Right lobe of liver (tissue), 6 donors: ENCODE data around the gene PLA2G3. TPM values are rescaled to one million over a fixed set of nuclear protein-coding genes. Genes with fewer than 3 reads are reported as not detected.

Experiments used
- ATAC-seq, 4 donors: fragments of 200-7000 bp; cut with Tn5 transposase; one replicate each; pipeline ENCODE4 v1.9.1; 2020; ENCODE audit warnings: mild to moderate bottlenecking in 4 of 4, moderate library complexity in 4 of 4
- DNase-seq, 3 donors: peaks; one replicate each; pipeline ENCODE4 v3.0.0-alpha.2; 2020
- H3K27ac ChIP-seq, 3 donors: fragments of 200-600 bp; one replicate each; pipeline ENCODE4 v1.8.0; 2022
- H3K27me3 ChIP-seq, 2 donors: fragments of 200-600 bp; one replicate each; pipeline ENCODE4 v1.8.0; 2022
- H3K36me3 ChIP-seq, 4 donors: fragments of 200-600 bp; sonication (generic) in 1 of 4; one replicate each; pipeline versions ENCODE4 v1.5.1 to v1.8.0; 2017 to 2022; ENCODE audit warnings: control low read depth in 1 of 4
- H3K4me1 ChIP-seq, 4 donors: fragments of 200-600 bp; sonication (generic) in 1 of 4; one replicate each; pipeline versions ENCODE4 v1.5.1 to v1.8.0; 2017 to 2022; ENCODE audit warnings: control low read depth in 1 of 4
- H3K4me3 ChIP-seq, 3 donors: fragments of 200-600 bp; one replicate each; pipeline ENCODE4 v1.8.0; 2022
- H3K9me3 ChIP-seq, 4 donors: fragments of 200-600 bp; sonication (generic) in 1 of 4; one replicate each; pipeline versions ENCODE4 v1.5.1 to v1.8.0; 2017 to 2022; ENCODE audit warnings: control low read depth in 1 of 4
- CTCF ChIP-seq, 4 donors: fragments of 200-600 bp in 3 of 4; fragments of 450-650 bp in 1 of 4; IDR thresholded peaks; one replicate each; pipeline versions ENCODE4 v1.5.1 to v1.8.0; 2016 to 2022; ENCODE audit warnings: antibody characterized with exemption in 4 of 4, mild to moderate bottlenecking in 2 of 4
- POLR2A ChIP-seq: fragments of 450-650 bp; IDR thresholded peaks from one replicate; pipeline ENCODE4 v1.6.1; 2017; ENCODE audit warnings: antibody characterized with exemption, mild to moderate bottlenecking
- WGBS: methylation state at CpG from one replicate; pipeline ENCODE4 v1.1.6; 2018; ENCODE audit warnings: low coverage, low lambda C conversion rate; ENCODE audit not compliant: insufficient coverage; ENCODE audit errors: missing lambda C conversion rate; 5-methylcytosine and 5-hydroxymethylcytosine counted together
- intact Hi-C, 2 donors: fragments of 100-400 bp; cut with DNase I; formaldehyde crosslinking; loops; one replicate each; pipeline versions ENCODE4 v1.11.2 to v1.14.1; 2022
- total RNA-seq, 6 experiments: library from RNA; depleted of rRNA in 2 of 6; stranded (reverse); fragments of >200 nt in 2 of 6; fragmentation: NEBNext Ultra II Directional in 3 of 6; extraction: Animal tissue kit (Norgen Biotek cat#: 25700) in 3 of 6; gene quantifications; one replicate each; pipeline versions ENCODE4 v1.1.0 to v1.2.4, GENCODE V29; 2016 to 2023
- donor health status: DM: no; HTN: yes; CAD: no.
- donor health status: DM: no; HTN: no; CAD: no.
- donor health status: DM: no; HTN: no; CAD: no.
- donor health status: DM: no; HTN: yes; CAD: no.
- donor health status: DM: no; HTN: yes; CAD: no.

The PLA2G3 gene
- total RNA-seq, 6 experiments from 2014 or later, result not detected

DNA sequence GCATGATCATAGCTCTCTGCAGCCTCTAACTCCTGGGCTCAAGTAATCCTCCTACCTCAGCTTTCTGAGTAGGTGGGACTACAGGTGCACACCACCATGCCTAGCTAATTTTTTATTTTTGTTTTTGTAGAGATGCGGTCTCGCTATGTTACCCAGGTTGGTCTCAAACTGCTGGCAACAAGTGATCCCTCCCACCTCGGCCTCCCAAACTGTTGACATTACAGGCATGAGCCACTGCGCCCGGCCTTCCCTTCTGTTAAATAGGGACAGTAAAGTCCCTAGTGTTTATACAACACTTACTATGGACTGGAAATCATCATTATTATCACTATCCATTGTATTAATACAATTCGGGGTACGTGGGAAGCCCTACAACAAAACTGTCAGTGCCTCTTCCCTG, 45.6 kb downstream of the PLA2G3 start:
- Histone ChIP-seq H3K27me3 (no peaks in the 10 kb centered on the region), H3K9me3 (no peaks in the 10 kb centered on the region), H3K4me3 (no peak overlapping the region), H3K4me1 (no peaks in the 10 kb centered on the region), H3K27ac (no peak overlapping the region), H3K36me3 (peaks cover 0 to 8% (median 0%) of the 10 kb centered on the region in 4 donors)
- TF ChIP-seq CTCF (IDR thresholded peaks at IDR 0.05), result no peak
- TF ChIP-seq POLR2A, result no peak
- WGBS, result 93% methylated on average over 5 of the region's 7 CpGs
- DNase-seq, result no peak
- intact Hi-C loops, result loop anchor here (10.0 kb wide), 2 partner anchors 50 to 140 kb away; partner anchors contain the start of gene PLA2G3 (in 1 of the 2)
- ATAC-seq, result no peak

GRCh38 chr22:31094021-31094551, 46.2 kb downstream of the PLA2G3 start:
- H3K27ac ChIP-seq, result no peak overlapping the region
- no peak overlapping the region for H3K4me3 ChIP-seq
- H3K4me1 ChIP-seq, result no peaks in the 10 kb centered on the region
- ATAC-seq (no peak), DNase-seq (no peak)
- H3K9me3 ChIP-seq, result no peaks in the 10 kb centered on the region
- H3K36me3 ChIP-seq, result peaks cover 0 to 8% (median 0%) of the 10 kb centered on the region in 4 donors
- intact Hi-C loops, result loop anchor here (10.0 kb wide), 2 partner anchors 51 to 141 kb away; partner anchors contain the start of gene PLA2G3 (in 1 of the 2)
- no peaks in the 10 kb centered on the region for H3K27me3 ChIP-seq
- no CpG with 5 or more reads among the region's 5 CpGs for WGBS
- TF ChIP-seq CTCF (IDR thresholded peaks at IDR 0.05), result no peak
- TF ChIP-seq POLR2A, result no peak

DNA sequence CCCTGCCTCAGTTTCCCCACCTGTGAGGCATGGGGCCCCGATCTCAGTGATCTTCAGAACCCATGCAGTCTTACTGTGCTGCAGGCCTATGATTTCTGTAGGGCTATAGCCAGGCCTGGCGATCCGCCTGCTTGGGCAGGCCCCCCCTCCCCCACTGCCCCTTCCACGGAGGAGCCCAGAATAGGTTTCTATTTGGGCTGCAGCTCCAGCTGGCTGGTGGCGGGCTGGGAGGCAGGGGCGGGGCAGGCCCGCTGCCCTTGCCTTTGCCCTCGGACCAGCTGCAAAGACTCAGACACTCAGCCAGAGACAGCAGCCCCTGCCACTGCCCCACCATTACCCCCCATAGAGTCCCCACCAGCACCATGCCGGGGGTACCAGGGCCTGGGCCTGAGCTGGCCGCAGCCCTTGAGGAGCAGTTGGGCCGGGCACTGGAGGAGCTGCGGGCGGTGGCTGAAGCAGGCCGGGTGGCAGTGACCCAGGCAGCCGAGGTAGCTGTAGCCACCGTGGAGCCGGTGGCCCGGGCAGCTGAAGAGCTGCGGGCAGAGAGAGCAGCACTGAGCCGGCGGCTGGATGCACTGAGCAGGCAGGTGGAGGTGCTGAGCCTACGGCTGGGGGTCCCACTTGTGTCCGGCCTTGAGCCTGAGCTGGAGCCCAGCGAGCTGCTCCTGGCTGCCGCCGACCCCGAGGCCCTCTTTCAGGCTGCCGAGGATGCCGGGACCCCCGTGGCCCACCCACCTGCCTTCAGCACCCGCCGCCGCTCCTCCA, 47.0 kb downstream of the PLA2G3 start:
- H3K36me3 ChIP-seq, result peaks cover 0 to 8% (median 0%) of the 10 kb centered on the region in 4 donors
- no peak overlapping the region for H3K27ac ChIP-seq
- WGBS, result 50% methylated on average over 1 of the region's 33 CpGs
- no peaks in the 10 kb centered on the region for H3K27me3 ChIP-seq
- TF ChIP-seq CTCF (IDR thresholded peaks at IDR 0.05), result no peak
- TF ChIP-seq POLR2A, result no peak
- H3K4me1 ChIP-seq, result no peaks in the 10 kb centered on the region
- no peak for DNase-seq
- ATAC-seq, result no peak
- no peak overlapping the region for H3K4me3 ChIP-seq
- intact Hi-C loops, result loop anchor here (10.0 kb wide), 2 partner anchors 52 to 142 kb away; partner anchors contain the start of gene PLA2G3 (in 1 of the 2)
- H3K9me3 ChIP-seq, result no peaks in the 10 kb centered on the region

GRCh38 chr22:31092161-31092560, 48.1 kb downstream of the PLA2G3 start:
- ATAC-seq (no peak), DNase-seq (no peak)
- Histone ChIP-seq H3K4me3 (no peak overlapping the region), H3K9me3 (no peaks in the 10 kb centered on the region), H3K4me1 (no peaks in the 10 kb centered on the region), H3K27me3 (no peaks in the 10 kb centered on the region), H3K27ac (no peak overlapping the region), H3K36me3 (peaks cover 0 to 8% (median 0%) of the 10 kb centered on the region in 4 donors)
- TF ChIP-seq POLR2A, result no peak
- TF ChIP-seq CTCF (IDR thresholded peaks at IDR 0.05), result no peak
- intact Hi-C loops, result loop anchor here (10.0 kb wide), 2 partner anchors 53 to 143 kb away; partner anchors contain the start of gene PLA2G3 (in 1 of the 2)
- WGBS, result no CpG with 5 or more reads among the region's 9 CpGs
